Naive thymus-derived CD4-positive, alpha-beta T cell (primary cell): ENCODE results near the gene SLC23A3. TPM values are rescaled to one million over a fixed set of nuclear protein-coding genes. Genes with fewer than 3 reads are reported as not detected.

Experiments
- ATAC-seq: fragments of 150-1000 bp; cut with Tn5 transposase; 2 replicates; pipeline ENCODE4 v1.10.0; 2021; ENCODE audit warnings: mild to moderate bottlenecking, moderate library complexity
- CTCF ChIA-PET: fragments of 350-600 bp; sonication (Branson Sonifier 250); formaldehyde crosslinking; loops from one replicate; lab custom pipeline; 2021; ENCODE audit warnings: antibody characterized with exemption; lab: Charles Lee
- POLR2A ChIA-PET: fragments of 350-600 bp; sonication (Branson Sonifier 250); formaldehyde crosslinking; loops from one replicate; lab custom pipeline; 2021; ENCODE audit warnings: antibody characterized with exemption, inconsistent platforms; lab: Charles Lee
- DNase-seq, 9 donors: peaks; one replicate each; pipeline versions ENCODE4 v3.0.0 to v3.0.0-alpha.2; 2020 to 2022; ENCODE audit warnings: mixed read lengths in 1 of 9
- H3K27ac ChIP-seq: one replicate; pipeline ENCODE4 v1.7.0; 2013; ENCODE audit warnings: mild to moderate bottlenecking, low read depth, low read length, moderate library complexity
- H3K27me3 ChIP-seq, 2 donors: one replicate each; pipeline ENCODE4 v1.7.0; 2013; ENCODE audit warnings: low read length in 2 of 2, mild to moderate bottlenecking in 2 of 2, moderate library complexity in 2 of 2; ENCODE audit not compliant: control insufficient read depth in 2 of 2, insufficient read depth in 2 of 2
- H3K36me3 ChIP-seq, 3 experiments: 1 replicate in 2 of 3; 2 replicates in 1 of 3; pipeline ENCODE4 v1.7.0; 2013; ENCODE audit warnings: low read length in 3 of 3, mild to moderate bottlenecking in 3 of 3, moderate library complexity in 1 of 3; ENCODE audit not compliant: insufficient read depth in 3 of 3, control insufficient read depth in 2 of 3
- H3K4me1 ChIP-seq, 2 donors: one replicate each; pipeline ENCODE4 v1.7.0; 2013; ENCODE audit warnings: low read length in 2 of 2, mild to moderate bottlenecking in 2 of 2, moderate library complexity in 1 of 2; ENCODE audit not compliant: control insufficient read depth in 2 of 2, insufficient read depth in 2 of 2
- H3K4me3 ChIP-seq: 2 replicates; pipeline ENCODE4 v1.7.0; 2013; ENCODE audit warnings: mild to moderate bottlenecking, low read length
- H3K9me3 ChIP-seq, 3 experiments: 1 replicate in 2 of 3; 2 replicates in 1 of 3; pipeline ENCODE4 v1.7.0; 2013; ENCODE audit warnings: low read length in 3 of 3; ENCODE audit not compliant: control insufficient read depth in 2 of 3
- H3K27ac Mint-ChIP-seq, 9 donors: one replicate each; pipeline ENCODE4 v1.8.0; 2020 to 2022; ENCODE audit warnings: mixed read lengths in 9 of 9, mild to moderate bottlenecking in 8 of 9, moderate library complexity in 5 of 9, inconsistent platforms in 2 of 9
- H3K27me3 Mint-ChIP-seq, 5 donors: one replicate each; pipeline ENCODE4 v1.8.0; 2021 to 2022; ENCODE audit warnings: mixed read lengths in 5 of 5, mild to moderate bottlenecking in 1 of 5
- H3K36me3 Mint-ChIP-seq, 5 donors: one replicate each; pipeline ENCODE4 v1.8.0; 2020 to 2022; ENCODE audit warnings: mixed read lengths in 5 of 5, mild to moderate bottlenecking in 3 of 5, inconsistent platforms in 1 of 5
- H3K4me1 Mint-ChIP-seq, 7 donors: one replicate each; pipeline ENCODE4 v1.8.0; 2020 to 2022; ENCODE audit warnings: mixed read lengths in 7 of 7, mild to moderate bottlenecking in 3 of 7, inconsistent platforms in 1 of 7
- H3K4me3 Mint-ChIP-seq, 10 donors: one replicate each; pipeline ENCODE4 v1.8.0; 2020 to 2022; ENCODE audit warnings: mild to moderate bottlenecking in 10 of 10, mixed read lengths in 10 of 10, moderate library complexity in 6 of 10, inconsistent platforms in 2 of 10
- H3K9me3 Mint-ChIP-seq, 11 donors: one replicate each; pipeline ENCODE4 v1.8.0; 2020 to 2022; ENCODE audit warnings: mixed read lengths in 11 of 11, mild to moderate bottlenecking in 4 of 11, inconsistent platforms in 1 of 11, moderate library complexity in 1 of 11
- intact Hi-C, 2 donors: fragments of 100-400 bp; cut with micrococcal nuclease; formaldehyde crosslinking; loops; one replicate each; pipeline ENCODE4 v1.15.1; 2023
- polyA plus RNA-seq, 2 donors: library from polyadenylated mRNA; unstranded; fragments of 300-500 nt; fragmentation: Illumina TruSeq; gene quantifications; one replicate each; pipeline ENCODE4 v1.2.3, GENCODE V29; 2021
- total RNA-seq, 6 experiments: library from RNA in 5 of 6; stranded (reverse) in 5 of 6; gene quantifications; 1 replicate in 5 of 6; 2 replicates in 1 of 6; pipeline ENCODE4 v1.2.3 and lab custom pipeline; 2021 to 2026

SLC23A3 gene
- total and polyA plus RNA-seq, 7 experiments from 2014 or later = 0.08 to 8.6 (median 2.0) TPM; not detected in 1

- Mint-ChIP-seq H3K27ac (peak overlapping the region; percentile 71 to 98 (median 96)), H3K4me1 (peaks cover 15 to 54% (median 45%) of the 10 kb centered on the region in 7 donors), H3K36me3 (peaks cover 0 to 19% (median 0%) of the 10 kb centered on the region in 5 donors), H3K9me3 (peaks cover 0 to 5% (median 0%) of the 10 kb centered on the region in 11 donors), H3K27me3 (no peaks in the 10 kb centered on the region), H3K4me3 (peak overlapping the region; percentile 77 to 98 (median 94))
- peak overlapping the region; percentile 92 for H3K27ac ChIP-seq
- peaks cover 20 to 28% of the 10 kb centered on the region in 2 donors for H3K4me1 ChIP-seq
- no peaks in the 10 kb centered on the region for H3K27me3 ChIP-seq
- POLR2A ChIA-PET = interaction anchor here (0.7 to 17.4 kb wide), 14 partner anchors 11 to 181 kb away, joined by 3 to 343 read pairs (median 20); partner anchors contain the start of genes ABCB6, ANKZF1, ATG9A and CNPPD1
- CTCF ChIA-PET = interaction anchor here (0.6 to 4.8 kb wide), 6 partner anchors 27 to 114 kb away, joined by 3 to 54 read pairs (median 6); partner anchors contain the start of gene CNPPD1
- no peaks in the 10 kb centered on the region for H3K9me3 ChIP-seq
- DNase-seq (no peak), ATAC-seq (no peak)
- H3K36me3 ChIP-seq = peaks cover 9 to 19% (median 11%) of the 10 kb centered on the region in 3 experiments
- peak overlapping the region; percentile 98 for H3K4me3 ChIP-seq
- intact Hi-C loops = loop anchor here (2.0 to 5.0 kb wide), 5 partner anchors 37 to 390 kb away; partner anchors contain the start of genes GMPPA (in 2 of the 2), CHPF (in 1 of the 2), GLB1L (in 1 of the 2) and STK11IP (in 1 of the 2)
These were observed 37.5 kb upstream of the SLC23A3 start for GRCh38 chr2:219207134-219207883.

GRCh38 chr2:219206328-219207133 lies 36.7 kb upstream of the SLC23A3 start, which contains the start of gene ZFAND2B:
Gene ZFAND2B, plus strand, starts transcription at chr2:219206782. Its CDS starts 206 bp downstream, at chr2:219206988.
- Histone ChIP-seq H3K4me1 (peaks cover 20 to 28% of the 10 kb centered on the region in 2 donors), H3K27ac (peak within 1 kb of the TSS; percentile 92), H3K4me3 (peak within 1 kb of the TSS; percentile 98), H3K27me3 (no peaks in the 10 kb centered on the region), H3K36me3 (peaks cover 9 to 19% (median 11%) of the 10 kb centered on the region in 3 experiments), H3K9me3 (no peaks in the 10 kb centered on the region)
- peak within 1 kb of the TSS; percentile 96 to 99 (median 97) for H3K27ac Mint-ChIP-seq
- intact Hi-C loops = loop anchor here (1.0 to 5.0 kb wide), 19 partner anchors 12 to 547 kb away; partner anchors contain the start of genes ANKZF1 (in 2 of the 2), ATG9A (in 2 of the 2), DNAJB2 (in 2 of the 2) and GLB1L (in 2 of the 2)
- ATAC-seq (peak; percentile 96), DNase-seq (peak; percentile 92 to 98 (median 96))
- peaks cover 0 to 5% (median 0%) of the 10 kb centered on the region in 11 donors for H3K9me3 Mint-ChIP-seq
- peak within 1 kb of the TSS; percentile 77 to 98 (median 94) for H3K4me3 Mint-ChIP-seq
- peaks cover 15 to 48% (median 43%) of the 10 kb centered on the region in 7 donors for H3K4me1 Mint-ChIP-seq
- POLR2A ChIA-PET = interaction anchor here (0.8 to 17.4 kb wide), 23 partner anchors 8 to 809 kb away, joined by 3 to 343 read pairs (median 6); partner anchors contain the start of genes ABCB6, ANKZF1, ATG9A and CNPPD1
- CTCF ChIA-PET = interaction anchor here (0.6 to 4.8 kb wide), 11 partner anchors 10 to 115 kb away, joined by 3 to 54 read pairs (median 4); partner anchors contain the start of gene CNPPD1
- no peaks in the 10 kb centered on the region for H3K27me3 Mint-ChIP-seq
- peaks cover 0 to 16% (median 0%) of the 10 kb centered on the region in 5 donors for H3K36me3 Mint-ChIP-seq

GRCh38 chr2:219205981-219206327 lies 36.1 kb upstream of the SLC23A3 start:
- H3K27me3 ChIP-seq = no peaks in the 10 kb centered on the region
- H3K4me3 Mint-ChIP-seq = peak overlapping the region; percentile 77 to 98 (median 94)
- H3K4me1 Mint-ChIP-seq = peaks cover 10 to 43% (median 37%) of the 10 kb centered on the region in 7 donors
- H3K9me3 ChIP-seq = no peaks in the 10 kb centered on the region
- H3K4me1 ChIP-seq = peaks cover 15 to 23% of the 10 kb centered on the region in 2 donors
- DNase-seq (no peak), ATAC-seq (no peak)
- H3K36me3 Mint-ChIP-seq = peaks cover 0 to 16% (median 0%) of the 10 kb centered on the region in 5 donors
- peaks cover 9 to 19% (median 11%) of the 10 kb centered on the region in 3 experiments for H3K36me3 ChIP-seq
- H3K27ac Mint-ChIP-seq = peak overlapping the region; percentile 96 to 99 (median 97)
- intact Hi-C loops = loop anchor here (1.0 to 5.0 kb wide), 19 partner anchors 12 to 547 kb away; partner anchors contain the start of genes ANKZF1 (in 2 of the 2), ATG9A (in 2 of the 2), DNAJB2 (in 2 of the 2) and GLB1L (in 2 of the 2)
- H3K9me3 Mint-ChIP-seq = peaks cover 0 to 5% (median 0%) of the 10 kb centered on the region in 11 donors
- ChIA-PET CTCF (interaction anchor here (0.6 to 4.8 kb wide), 10 partner anchors 10 to 89 kb away, joined by 3 to 54 read pairs (median 4); partner anchors contain the start of gene CNPPD1), POLR2A (interaction anchor here (0.8 to 17.4 kb wide), 21 partner anchors 9 to 809 kb away, joined by 3 to 343 read pairs (median 6); partner anchors contain the start of genes ABCB6, ANKZF1, ATG9A and CNPPD1)
- no peaks in the 10 kb centered on the region for H3K27me3 Mint-ChIP-seq
- peak overlapping the region; percentile 98 for H3K4me3 ChIP-seq
- peak overlapping the region; percentile 92 for H3K27ac ChIP-seq

DNA sequence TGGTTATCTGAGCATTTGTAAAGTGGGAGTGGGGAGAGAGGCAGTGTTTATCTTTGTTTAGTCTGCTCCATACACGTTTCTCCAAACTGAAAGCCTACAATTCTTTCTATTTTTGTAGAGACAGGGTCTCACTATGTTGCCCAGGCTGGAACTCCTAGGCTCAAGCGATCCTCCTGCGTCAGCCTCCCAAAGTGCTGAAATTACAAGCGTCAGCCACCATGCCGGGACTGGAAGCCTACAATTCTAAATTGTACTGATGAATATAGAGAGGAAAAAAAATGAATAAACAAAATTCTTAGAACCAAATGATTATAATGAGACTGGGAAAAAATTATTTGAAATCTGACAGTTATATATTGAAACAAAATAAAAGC lies 35.3 kb upstream of the SLC23A3 start:
- POLR2A ChIA-PET = interaction anchor here (1.1 to 17.4 kb wide), 7 partner anchors 10 to 90 kb away, joined by 3 to 343 read pairs (median 21); partner anchors contain the start of genes CNPPD1, DNAJB2 and SLC23A3
- H3K27ac ChIP-seq = no peak overlapping the region
- Mint-ChIP-seq H3K36me3 (peaks cover 0 to 16% (median 0%) of the 10 kb centered on the region in 5 donors), H3K9me3 (peaks cover 0 to 5% (median 0%) of the 10 kb centered on the region in 11 donors), H3K27me3 (no peaks in the 10 kb centered on the region), H3K4me1 (peaks cover 9 to 43% (median 37%) of the 10 kb centered on the region in 7 donors), H3K4me3 (peak overlapping the region in 6 of 10 donors; percentile 26 to 98 (median 36)), H3K27ac (peak overlapping the region in 8 of 9 donors; percentile 21 to 99 (median 77))
- no peak overlapping the region for H3K4me3 ChIP-seq
- CTCF ChIA-PET = interaction anchor here (1.4 kb wide), 2 partner anchors 23 to 90 kb away, joined by 3 to 4 read pairs; no protein-coding TSS in a partner anchor
- no peaks in the 10 kb centered on the region for H3K27me3 ChIP-seq
- intact Hi-C loops = loop anchor here (5.0 kb wide), 3 partner anchors 292 to 392 kb away; partner anchors contain the start of genes CHPF (in 1 of the 2), GMPPA (in 1 of the 2), STK11IP (in 1 of the 2) and TMEM198 (in 1 of the 2)
- H3K4me1 ChIP-seq = peaks cover 13 to 19% of the 10 kb centered on the region in 2 donors
- peaks cover 9 to 19% (median 11%) of the 10 kb centered on the region in 3 experiments for H3K36me3 ChIP-seq
- H3K9me3 ChIP-seq = no peaks in the 10 kb centered on the region
- no peak for ATAC-seq
- DNase-seq = peak in 1 of 9 donors; percentile 15

DNA sequence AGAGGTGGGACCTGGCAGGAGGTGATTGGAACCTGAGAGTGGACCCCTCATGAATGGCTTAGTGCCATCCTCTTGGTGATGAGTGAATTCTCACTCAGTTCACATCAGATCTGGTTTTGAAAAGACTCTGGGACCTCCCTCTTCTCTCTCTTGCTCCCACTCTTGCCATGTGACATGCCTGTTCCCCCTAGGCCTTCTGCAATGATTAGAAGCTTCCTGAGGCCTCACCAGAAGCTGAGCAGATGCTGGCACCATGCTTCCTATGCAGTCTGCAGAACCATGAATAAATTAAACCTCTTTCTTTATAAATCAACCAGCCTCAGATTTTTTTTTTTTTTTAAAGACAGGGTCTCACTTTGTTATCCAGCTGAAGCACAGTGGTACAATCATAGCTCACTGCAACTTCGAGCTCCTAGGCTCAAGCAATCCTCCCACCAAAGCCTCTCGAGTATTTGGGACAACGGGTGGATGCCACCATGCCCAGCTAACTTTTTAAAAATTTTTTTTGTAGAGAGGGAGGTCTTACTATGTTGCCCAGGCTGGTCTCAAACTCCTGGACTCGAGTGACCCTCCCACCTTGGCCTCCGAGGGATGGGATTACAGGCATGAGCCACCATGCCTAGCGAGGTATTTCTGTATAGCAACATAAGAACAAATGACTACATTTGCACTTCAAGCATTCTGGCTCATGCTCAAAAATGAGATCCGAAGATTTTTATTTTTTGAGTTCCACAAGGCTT lies 34.8 kb upstream of the SLC23A3 start:
- Mint-ChIP-seq H3K27ac (peak overlapping the region in 6 of 9 donors; percentile 26 to 96 (median 56)), H3K27me3 (peaks cover 0 to 2% (median under 1%) of the 10 kb centered on the region in 5 donors), H3K9me3 (peaks cover 0 to 5% (median 0%) of the 10 kb centered on the region in 11 donors), H3K4me3 (peak overlapping the region in 2 of 10 donors; percentile 51 to 92), H3K4me1 (peaks cover 10 to 40% (median 36%) of the 10 kb centered on the region in 7 donors), H3K36me3 (peaks cover 0 to 16% (median 0%) of the 10 kb centered on the region in 5 donors)
- H3K4me1 ChIP-seq = peaks cover 17 to 19% of the 10 kb centered on the region in 2 donors
- ChIA-PET POLR2A (interaction anchor here (0.7 to 17.4 kb wide), 7 partner anchors 19 to 93 kb away, joined by 3 to 343 read pairs (median 5); partner anchors contain the start of genes CNPPD1, DNAJB2 and SLC23A3), CTCF (interaction anchor here (1.0 to 2.5 kb wide), 2 partner anchors 34 to 46 kb away, joined by 3 to 9 read pairs; no protein-coding TSS in a partner anchor)
- peaks cover 9 to 19% (median 11%) of the 10 kb centered on the region in 3 experiments for H3K36me3 ChIP-seq
- ATAC-seq (no peak), DNase-seq (peak in 1 of 9 donors; percentile 16)
- H3K27me3 ChIP-seq = no peaks in the 10 kb centered on the region
- H3K27ac ChIP-seq = no peak overlapping the region
- no peaks in the 10 kb centered on the region for H3K9me3 ChIP-seq
- H3K4me3 ChIP-seq = no peak overlapping the region
- intact Hi-C loops = loop anchor here (5.0 kb wide), 3 partner anchors 293 to 393 kb away; partner anchors contain the start of genes CHPF (in 1 of the 2), GMPPA (in 1 of the 2), STK11IP (in 1 of the 2) and TMEM198 (in 1 of the 2)
